ENCODE data around the gene RCCD1. TPM values are rescaled to one million over a fixed set of nuclear protein-coding genes. Genes with fewer than 3 reads are reported as not detected.

Gene RCCD1
- total and polyA plus RNA-seq, 4 donors: 3.6 to 13.3 (median 4.3) TPM

- DNase-seq (ENCODE audit: low spot score): no peak
- peaks cover 0 to 10% (median 7%) of the 10 kb centered on the region in 4 donors for H3K4me1 ChIP-seq (ENCODE audit: control insufficient read depth in 4 of 4, insufficient read depth in 4 of 4, low read length in 3 of 4)
- H3K36me3 ChIP-seq (ENCODE audit: control insufficient read depth in 4 of 4, insufficient read depth in 3 of 4, low read depth in 1 of 4, low read length in 3 of 4): peaks cover 16 to 67% (median 24%) of the 10 kb centered on the region in 4 donors
- TF ChIP-seq JUND (IDR thresholded peaks at IDR 0.05) (no peak), FOXA1 (IDR thresholded peaks at IDR 0.05) (no peak), RAD21 (IDR thresholded peaks at IDR 0.05) (no peak), MAX (IDR thresholded peaks at IDR 0.05) (no peak), EGR1 (IDR thresholded peaks at IDR 0.05; ENCODE audit: low read depth in 2 of 2) (no peak), HNF4A (conservative IDR thresholded peaks at IDR 0.05) (no peak), REST (IDR thresholded peaks at IDR 0.05) (no peak), NR2F2 (IDR thresholded peaks at IDR 0.05) (no peak), ZBTB33 (IDR thresholded peaks at IDR 0.05) (no peak), SP1 (IDR thresholded peaks at IDR 0.05) (no peak), CTCF (IDR thresholded peaks at IDR 0.05; ENCODE audit: low read depth, low read length, missing input control) (no peak), FOXA2 (IDR thresholded peaks at IDR 0.05) (no peak), RXRA (IDR thresholded peaks at IDR 0.05) (no peak), GABPA (IDR thresholded peaks at IDR 0.05 in 1 of 2, conservative IDR thresholded peaks at IDR 0.05 in 1 of 2) (no peak), HNF4G (IDR thresholded peaks at IDR 0.05) (no peak), ATF3 (IDR thresholded peaks at IDR 0.05) (no peak), TAF1 (conservative IDR thresholded peaks at IDR 0.05) (no peak), YY1 (IDR thresholded peaks at IDR 0.05) (no peak)
- H3K27ac ChIP-seq (ENCODE audit: low read depth in 1 of 2, low read length in 2 of 2): no peak overlapping the region
- no peak overlapping the region for H3K4me3 ChIP-seq (ENCODE audit: low read depth in 1 of 3, low read length in 3 of 3)
- no peaks in the 10 kb centered on the region for H3K27me3 ChIP-seq (ENCODE audit: control insufficient read depth in 4 of 4, insufficient read depth in 4 of 4, low read length in 3 of 4)
- no peaks in the 10 kb centered on the region for H3K9me3 ChIP-seq (ENCODE audit: control insufficient read depth in 4 of 4, low read length in 3 of 4)
- no peak overlapping the region for H3K9ac ChIP-seq (ENCODE audit: low read depth in 1 of 2, low read length in 2 of 2)
- 96% methylated on average over 6 of the region's 6 CpGs for WGBS
Observed at GRCh38 chr15:90950676-90951075, 4.0 kb upstream of the RCCD1 start.
